ENCODE data around the gene CLCNKB. TPM values are rescaled to one million over a fixed set of nuclear protein-coding genes. Genes with fewer than 3 reads are reported as not detected.
A peak's percentile ranks its signal among the peaks of the same experiment; 100 is the strongest.

The CLCNKB gene
- total RNA-seq, 2 donors from 2014 or later, result 0.12 TPM; not detected in 1

- intact Hi-C loops (cut with DNase I), result no loop called here
- peaks cover 4% of the 10 kb centered on the region for H3K4me1 ChIP-seq
- no peaks in the 10 kb centered on the region for H3K9me3 ChIP-seq
- no peaks in the 10 kb centered on the region for H3K36me3 ChIP-seq
- no peak overlapping the region for H3K27ac ChIP-seq
- H3K4me3 ChIP-seq, result no peak overlapping the region
- no peak for DNase-seq
- TF ChIP-seq CTCF (IDR thresholded peaks at IDR 0.05), result no peak
- H3K9ac ChIP-seq (ENCODE audit: low read depth in 2 of 2, low read length in 2 of 2), result no peak overlapping the region
- H3K27me3 ChIP-seq, result peaks cover 4% of the 10 kb centered on the region
Measured at GRCh38 chr1:16072095-16072494, 28.5 kb downstream of the CLCNKB start.

- H3K36me3 ChIP-seq, result no peaks in the 10 kb centered on the region
- peak overlapping the region; percentile 34 for H3K4me3 ChIP-seq
- H3K9me3 ChIP-seq, result no peaks in the 10 kb centered on the region
- no peak overlapping the region for H3K9ac ChIP-seq (ENCODE audit: low read depth in 2 of 2, low read length in 2 of 2)
- TF ChIP-seq CTCF (IDR thresholded peaks at IDR 0.05), result no peak
- H3K27me3 ChIP-seq, result peaks cover 4% of the 10 kb centered on the region
- no peak for DNase-seq
- intact Hi-C loops (cut with DNase I), result no loop called here
- peaks cover 4% of the 10 kb centered on the region for H3K4me1 ChIP-seq
- no peak overlapping the region for H3K27ac ChIP-seq
Measured at GRCh38 chr1:16072616-16073484, 29.3 kb downstream of the CLCNKB start.

- Histone ChIP-seq H3K4me1 (peaks cover 4% of the 10 kb centered on the region), H3K9me3 (no peaks in the 10 kb centered on the region), H3K27ac (no peak within 1 kb of the TSS), H3K9ac (ENCODE audit: low read depth in 2 of 2, low read length in 2 of 2) (peak within 1 kb of the TSS; percentile 39 to 46), H3K4me3 (peak within 1 kb of the TSS; percentile 34), H3K27me3 (peaks cover 4% of the 10 kb centered on the region), H3K36me3 (no peaks in the 10 kb centered on the region)
- no peak for TF ChIP-seq CTCF (IDR thresholded peaks at IDR 0.05)
- DNase-seq, result peak; percentile 28
- intact Hi-C loops (cut with DNase I), result no loop called here
Measured at GRCh38 chr1:16073490-16074119, 30.0 kb downstream of the CLCNKB start, which contains the start of gene FAM131C. TSS of gene FAM131C (minus strand) at chr1:16073651. CDS start at chr1:16073442, 209 bp downstream.

GRCh38 chr1:16074217-16074616 is 30.6 kb downstream of the CLCNKB start:
- Histone ChIP-seq H3K9ac (ENCODE audit: low read depth in 2 of 2, low read length in 2 of 2) (peak overlapping the region in 1 of 2 donors; percentile 39), H3K9me3 (no peaks in the 10 kb centered on the region), H3K4me3 (no peak overlapping the region), H3K36me3 (no peaks in the 10 kb centered on the region), H3K27me3 (peaks cover 4% of the 10 kb centered on the region), H3K27ac (no peak overlapping the region), H3K4me1 (peaks cover 4% of the 10 kb centered on the region)
- no peak for DNase-seq
- no peak for TF ChIP-seq CTCF (IDR thresholded peaks at IDR 0.05)
- intact Hi-C loops (cut with DNase I), result no loop called here

- Histone ChIP-seq H3K9ac (ENCODE audit: low read depth in 2 of 2, low read length in 2 of 2) (no peak overlapping the region), H3K4me1 (peaks cover 4% of the 10 kb centered on the region), H3K4me3 (no peak overlapping the region), H3K27ac (no peak overlapping the region), H3K9me3 (no peaks in the 10 kb centered on the region), H3K36me3 (no peaks in the 10 kb centered on the region), H3K27me3 (peaks cover 4% of the 10 kb centered on the region)
- no peak for DNase-seq
- TF ChIP-seq CTCF (IDR thresholded peaks at IDR 0.05), result no peak
- intact Hi-C loops (cut with DNase I), result loop anchor here (5.0 kb wide), 1 partner anchor 287 kb away; no protein-coding TSS in a partner anchor
Measured at GRCh38 chr1:16075337-16076030, 31.9 kb downstream of the CLCNKB start.
